ENCODE data around the gene CCR4. TPM values are rescaled to one million over a fixed set of nuclear protein-coding genes. Genes with fewer than 3 reads are reported as not detected.

The CCR4 gene
- total RNA-seq, 1 experiment from 2014 or later: not detected

DNA sequence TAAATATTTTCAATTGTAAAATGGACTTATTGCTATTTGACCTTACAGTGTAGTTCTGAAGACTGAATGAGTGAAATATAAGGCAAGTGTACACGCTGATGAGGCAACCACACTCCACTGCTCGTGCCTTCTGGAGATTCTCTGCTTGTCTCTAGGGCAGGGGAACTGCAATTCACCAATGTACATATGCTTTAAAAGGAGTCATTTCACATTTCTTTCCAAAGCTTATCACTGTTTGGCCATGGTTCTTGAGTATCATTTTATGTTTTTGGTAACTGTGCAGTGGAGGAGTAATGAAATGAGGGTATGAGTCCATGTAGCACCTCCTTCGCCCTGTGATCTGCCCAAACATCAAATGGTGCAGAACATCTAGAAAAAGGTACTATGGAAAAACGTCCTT is 43.7 kb downstream of the CCR4 start:
- Histone ChIP-seq H4K20me1 (ENCODE audit: insufficient read depth, low read depth, low read length) (no peaks in the 10 kb centered on the region), H3K4me1 (ENCODE audit: low read length) (no peaks in the 10 kb centered on the region), H3K27ac (ENCODE audit: low read length) (no peak overlapping the region), H2AFZ (ENCODE audit: low read length) (no peak overlapping the region), H3K36me3 (ENCODE audit: insufficient read depth, low read length) (no peaks in the 10 kb centered on the region), H3K9me3 (ENCODE audit: low read length) (no peaks in the 10 kb centered on the region), H3K9ac (ENCODE audit: low read length) (no peak overlapping the region), H3K9me2 (replicated peaks; ENCODE audit: insufficient read depth, low read length) (no peaks in the 10 kb centered on the region), H3K79me2 (ENCODE audit: low read length) (no peaks in the 10 kb centered on the region), H3K4me2 (ENCODE audit: low read depth, low read length, poor library complexity, severe bottlenecking) (no peak overlapping the region), H3K4me3 (ENCODE audit: low read length) (no peak overlapping the region), H3K27me3 (ENCODE audit: low read length) (no peaks in the 10 kb centered on the region)
- DNase-seq: no peak

DNA sequence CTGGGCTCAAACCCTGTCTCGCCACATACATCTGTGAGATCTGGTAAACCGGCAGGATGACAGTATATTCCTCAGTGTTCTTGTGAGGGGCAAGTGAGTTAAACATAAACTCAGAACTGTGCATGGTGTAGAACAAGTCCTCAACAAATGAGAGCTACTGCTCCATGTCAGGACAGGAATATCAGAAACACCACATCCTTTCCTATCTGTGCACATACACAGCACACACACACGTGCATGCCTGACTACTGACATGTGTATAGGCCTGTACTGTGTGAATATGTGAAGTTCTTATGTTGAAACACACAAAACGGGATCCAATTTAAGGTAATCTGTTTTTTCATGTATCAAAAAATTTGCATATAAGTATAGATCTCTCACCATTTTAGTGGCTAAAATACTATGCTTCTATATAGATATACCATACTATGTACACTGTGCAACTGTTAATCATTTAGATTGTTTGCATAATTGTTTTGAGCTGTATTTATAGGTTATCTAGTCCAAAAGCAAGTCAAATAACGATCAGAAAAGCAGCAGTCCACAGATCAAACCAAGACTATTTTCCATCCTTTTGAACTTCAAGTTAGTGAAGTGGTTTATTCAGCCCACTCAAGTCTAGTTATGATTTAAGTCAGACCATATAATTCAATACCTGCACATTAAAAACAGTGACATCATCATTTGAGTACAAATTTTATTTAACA is 44.8 kb downstream of the CCR4 start:
- Histone ChIP-seq H3K36me3 (ENCODE audit: insufficient read depth, low read length) (no peaks in the 10 kb centered on the region), H3K27me3 (ENCODE audit: low read length) (no peaks in the 10 kb centered on the region), H3K27ac (ENCODE audit: low read length) (no peak overlapping the region), H4K20me1 (ENCODE audit: insufficient read depth, low read depth, low read length) (no peaks in the 10 kb centered on the region), H3K4me2 (ENCODE audit: low read depth, low read length, poor library complexity, severe bottlenecking) (no peak overlapping the region), H3K4me1 (ENCODE audit: low read length) (peaks cover under 1% of the 10 kb centered on the region), H3K4me3 (ENCODE audit: low read length) (no peak overlapping the region), H3K9me2 (replicated peaks; ENCODE audit: insufficient read depth, low read length) (no peaks in the 10 kb centered on the region), H3K9me3 (ENCODE audit: low read length) (no peaks in the 10 kb centered on the region), H2AFZ (ENCODE audit: low read length) (no peak overlapping the region), H3K79me2 (ENCODE audit: low read length) (no peaks in the 10 kb centered on the region), H3K9ac (ENCODE audit: low read length) (no peak overlapping the region)
- DNase-seq: no peak

- no peaks in the 10 kb centered on the region for H3K27me3 ChIP-seq (ENCODE audit: low read length)
- H3K9me2 ChIP-seq (replicated peaks; ENCODE audit: insufficient read depth, low read length): no peaks in the 10 kb centered on the region
- no peak overlapping the region for H2AFZ ChIP-seq (ENCODE audit: low read length)
- no peak for DNase-seq
- H3K36me3 ChIP-seq (ENCODE audit: insufficient read depth, low read length): no peaks in the 10 kb centered on the region
- H3K9ac ChIP-seq (ENCODE audit: low read length): no peak overlapping the region
- H3K9me3 ChIP-seq (ENCODE audit: low read length): no peaks in the 10 kb centered on the region
- no peaks in the 10 kb centered on the region for H3K79me2 ChIP-seq (ENCODE audit: low read length)
- H3K4me2 ChIP-seq (ENCODE audit: low read depth, low read length, poor library complexity, severe bottlenecking): no peak overlapping the region
- peaks cover 6% of the 10 kb centered on the region for H3K4me1 ChIP-seq (ENCODE audit: low read length)
- H3K27ac ChIP-seq (ENCODE audit: low read length): no peak overlapping the region
- H4K20me1 ChIP-seq (ENCODE audit: insufficient read depth, low read depth, low read length): no peaks in the 10 kb centered on the region
- no peak overlapping the region for H3K4me3 ChIP-seq (ENCODE audit: low read length)
Observed at GRCh38 chr3:32996755-32997091, 45.3 kb downstream of the CCR4 start.

DNA sequence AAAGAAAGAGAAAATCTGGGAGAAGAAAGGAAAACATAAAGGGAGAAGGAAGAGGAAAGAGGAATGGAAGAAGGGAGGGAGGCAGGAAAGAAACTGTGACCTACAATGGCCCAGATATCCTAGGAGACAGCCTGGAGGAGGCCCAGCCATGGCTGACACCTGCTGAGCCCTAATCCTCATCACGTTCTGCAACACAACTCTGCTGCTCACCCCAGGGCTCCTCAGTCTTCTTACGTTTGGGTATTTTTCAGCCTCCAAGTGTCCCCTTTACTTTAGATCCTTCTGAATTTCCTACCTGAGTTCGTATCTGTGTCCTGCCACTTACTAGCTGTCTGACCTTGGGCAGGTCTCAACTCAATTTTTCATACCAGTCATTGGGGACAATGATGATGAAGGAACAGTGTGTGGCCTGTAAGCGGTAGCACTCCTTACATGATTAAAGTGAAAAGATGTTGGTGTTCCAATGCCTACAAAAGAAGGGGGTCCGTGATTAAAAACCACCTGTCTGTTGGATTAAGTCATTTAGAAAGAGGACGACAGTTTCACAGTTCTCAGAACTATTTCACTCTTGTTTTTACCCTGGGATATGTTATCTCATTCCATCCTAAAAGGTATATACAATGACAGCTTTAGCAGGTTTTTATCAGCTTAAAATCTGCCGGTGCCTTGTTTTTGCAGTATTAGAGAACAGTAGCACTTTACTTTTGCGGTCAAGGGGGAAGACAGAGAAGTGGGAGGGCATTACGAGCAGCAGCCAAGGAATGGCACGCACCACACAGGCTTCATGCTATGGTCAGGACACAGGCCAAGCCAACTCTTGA is 47.4 kb downstream of the CCR4 start:
- H3K36me3 ChIP-seq (ENCODE audit: insufficient read depth, low read length): no peaks in the 10 kb centered on the region
- H3K9me2 ChIP-seq (replicated peaks; ENCODE audit: insufficient read depth, low read length): no peaks in the 10 kb centered on the region
- no peaks in the 10 kb centered on the region for H3K27me3 ChIP-seq (ENCODE audit: low read length)
- no peaks in the 10 kb centered on the region for H3K79me2 ChIP-seq (ENCODE audit: low read length)
- H3K4me1 ChIP-seq (ENCODE audit: low read length): peaks cover 24% of the 10 kb centered on the region
- H3K4me2 ChIP-seq (ENCODE audit: low read depth, low read length, poor library complexity, severe bottlenecking): no peak overlapping the region
- no peak for DNase-seq
- no peak overlapping the region for H3K9ac ChIP-seq (ENCODE audit: low read length)
- no peak overlapping the region for H3K4me3 ChIP-seq (ENCODE audit: low read length)
- no peak overlapping the region for H3K27ac ChIP-seq (ENCODE audit: low read length)
- no peaks in the 10 kb centered on the region for H3K9me3 ChIP-seq (ENCODE audit: low read length)
- H2AFZ ChIP-seq (ENCODE audit: low read length): no peak overlapping the region
- H4K20me1 ChIP-seq (ENCODE audit: insufficient read depth, low read depth, low read length): no peaks in the 10 kb centered on the region

DNA sequence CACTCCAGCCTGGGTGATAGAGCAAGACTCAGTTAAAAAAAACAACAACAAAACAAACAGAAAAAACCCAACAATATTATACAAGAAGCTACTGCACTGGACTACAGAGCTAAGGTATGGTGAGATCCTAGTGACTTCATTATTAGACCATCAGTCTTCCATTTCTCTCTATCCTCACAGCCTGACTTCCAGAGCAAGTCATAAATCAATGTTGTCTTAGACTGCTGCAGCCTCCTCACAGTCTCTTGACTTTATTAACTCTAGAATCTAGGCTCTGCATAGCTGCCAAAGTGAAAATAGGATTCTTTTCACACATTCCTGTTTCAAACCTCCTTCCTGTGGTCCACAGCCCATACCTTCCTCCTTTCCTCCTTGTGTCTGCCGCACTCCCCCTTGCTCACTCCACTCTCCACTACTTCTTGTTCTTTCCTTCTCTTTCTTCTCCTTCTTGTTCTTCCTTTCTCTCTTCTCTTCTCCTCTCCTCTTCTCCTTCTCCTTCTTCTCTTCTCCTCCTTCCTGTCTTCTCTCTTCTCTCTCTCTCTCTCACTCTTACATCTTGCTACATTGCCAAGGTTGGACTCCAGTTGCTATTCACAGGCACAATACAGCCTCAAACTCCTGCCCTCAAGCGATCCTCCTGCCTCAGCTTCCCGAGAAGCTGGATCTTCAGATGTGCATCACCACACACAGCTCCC is 49.4 kb downstream of the CCR4 start:
- H3K4me3 ChIP-seq (ENCODE audit: low read length): no peak overlapping the region
- no peaks in the 10 kb centered on the region for H3K27me3 ChIP-seq (ENCODE audit: low read length)
- H3K27ac ChIP-seq (ENCODE audit: low read length): no peak overlapping the region
- H3K79me2 ChIP-seq (ENCODE audit: low read length): no peaks in the 10 kb centered on the region
- no peak for DNase-seq
- H3K9ac ChIP-seq (ENCODE audit: low read length): no peak overlapping the region
- no peak overlapping the region for H3K4me2 ChIP-seq (ENCODE audit: low read depth, low read length, poor library complexity, severe bottlenecking)
- peaks cover 24% of the 10 kb centered on the region for H3K4me1 ChIP-seq (ENCODE audit: low read length)
- H3K9me3 ChIP-seq (ENCODE audit: low read length): no peaks in the 10 kb centered on the region
- H4K20me1 ChIP-seq (ENCODE audit: insufficient read depth, low read depth, low read length): no peaks in the 10 kb centered on the region
- no peak overlapping the region for H2AFZ ChIP-seq (ENCODE audit: low read length)
- 0 out of 2 replicates have a peak, but pooled peaks cover 3% of the 10 kb centered on the region for H3K36me3 ChIP-seq (ENCODE audit: insufficient read depth, low read length)
- no peaks in the 10 kb centered on the region for H3K9me2 ChIP-seq (replicated peaks; ENCODE audit: insufficient read depth, low read length)

- Histone ChIP-seq H3K9me2 (replicated peaks; ENCODE audit: insufficient read depth, low read length) (no peaks in the 10 kb centered on the region), H4K20me1 (ENCODE audit: insufficient read depth, low read depth, low read length) (no peaks in the 10 kb centered on the region), H2AFZ (ENCODE audit: low read length) (no peak overlapping the region), H3K4me2 (ENCODE audit: low read depth, low read length, poor library complexity, severe bottlenecking) (peak overlapping the region; percentile 10), H3K79me2 (ENCODE audit: low read length) (no peaks in the 10 kb centered on the region), H3K27ac (ENCODE audit: low read length) (no peak overlapping the region), H3K4me1 (ENCODE audit: low read length) (peaks cover 24% of the 10 kb centered on the region), H3K36me3 (ENCODE audit: insufficient read depth, low read length) (0 out of 2 replicates have a peak, but pooled peaks cover 3% of the 10 kb centered on the region), H3K9me3 (ENCODE audit: low read length) (no peaks in the 10 kb centered on the region), H3K27me3 (ENCODE audit: low read length) (no peaks in the 10 kb centered on the region), H3K4me3 (ENCODE audit: low read length) (no peak overlapping the region), H3K9ac (ENCODE audit: low read length) (no peak overlapping the region)
- DNase-seq: peak; percentile 70
Observed at GRCh38 chr3:33001889-33002288, 50.4 kb downstream of the CCR4 start.

- peak overlapping the region; percentile 8; the same call in 1 of the 2 replicates for H3K27ac ChIP-seq (ENCODE audit: low read length)
- peaks cover 24% of the 10 kb centered on the region for H3K4me1 ChIP-seq (ENCODE audit: low read length)
- no peaks in the 10 kb centered on the region for H3K9me2 ChIP-seq (replicated peaks; ENCODE audit: insufficient read depth, low read length)
- no peaks in the 10 kb centered on the region for H3K27me3 ChIP-seq (ENCODE audit: low read length)
- H3K79me2 ChIP-seq (ENCODE audit: low read length): no peaks in the 10 kb centered on the region
- peak overlapping the region; percentile 21 for H3K4me2 ChIP-seq (ENCODE audit: low read depth, low read length, poor library complexity, severe bottlenecking)
- no peak for DNase-seq
- H2AFZ ChIP-seq (ENCODE audit: low read length): no peak overlapping the region
- no peak overlapping the region for H3K4me3 ChIP-seq (ENCODE audit: low read length)
- no peaks in the 10 kb centered on the region for H4K20me1 ChIP-seq (ENCODE audit: insufficient read depth, low read depth, low read length)
- H3K36me3 ChIP-seq (ENCODE audit: insufficient read depth, low read length): 0 out of 2 replicates have a peak, but pooled peaks cover 7% of the 10 kb centered on the region
- H3K9me3 ChIP-seq (ENCODE audit: low read length): no peaks in the 10 kb centered on the region
- no peak overlapping the region for H3K9ac ChIP-seq (ENCODE audit: low read length)
Observed at GRCh38 chr3:33003308-33003707, 51.9 kb downstream of the CCR4 start.

DNA sequence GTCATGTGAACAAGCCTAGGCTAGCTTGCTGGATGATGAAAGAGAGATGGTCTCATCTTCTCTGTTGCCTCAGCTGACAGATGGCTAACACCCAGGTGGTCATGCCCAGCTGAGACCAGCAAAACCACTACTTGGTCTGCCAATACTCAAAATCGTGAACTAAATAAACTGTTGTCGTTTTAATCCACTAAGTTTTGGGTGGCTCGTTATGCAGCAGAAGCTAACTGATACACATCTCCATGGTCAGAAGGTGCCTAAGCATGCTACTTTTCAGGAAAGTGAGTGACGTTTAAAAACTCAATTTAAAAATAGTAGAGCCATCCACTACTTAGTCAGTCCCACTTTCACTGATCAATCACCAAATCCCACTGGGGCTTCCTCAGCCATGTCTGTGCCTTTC is 52.8 kb downstream of the CCR4 start:
- no peaks in the 10 kb centered on the region for H4K20me1 ChIP-seq (ENCODE audit: insufficient read depth, low read depth, low read length)
- no peaks in the 10 kb centered on the region for H3K27me3 ChIP-seq (ENCODE audit: low read length)
- peaks cover 24% of the 10 kb centered on the region for H3K4me1 ChIP-seq (ENCODE audit: low read length)
- H3K9me2 ChIP-seq (replicated peaks; ENCODE audit: insufficient read depth, low read length): no peaks in the 10 kb centered on the region
- H3K27ac ChIP-seq (ENCODE audit: low read length): no peak overlapping the region
- no peak overlapping the region for H3K9ac ChIP-seq (ENCODE audit: low read length)
- no peaks in the 10 kb centered on the region for H3K9me3 ChIP-seq (ENCODE audit: low read length)
- H3K36me3 ChIP-seq (ENCODE audit: insufficient read depth, low read length): 0 out of 2 replicates have a peak, but pooled peaks cover 7% of the 10 kb centered on the region
- no peak overlapping the region for H3K4me2 ChIP-seq (ENCODE audit: low read depth, low read length, poor library complexity, severe bottlenecking)
- H3K79me2 ChIP-seq (ENCODE audit: low read length): no peaks in the 10 kb centered on the region
- no peak overlapping the region for H3K4me3 ChIP-seq (ENCODE audit: low read length)
- H2AFZ ChIP-seq (ENCODE audit: low read length): no peak overlapping the region
- DNase-seq: no peak

Measured in Karpas-422 (cell line).